Measurements from ENCODE around the gene MYBPC3. TPM values are rescaled to one million over a fixed set of nuclear protein-coding genes. Genes with fewer than 3 reads are reported as not detected.

Gene MYBPC3
- total RNA-seq, 4 donors from 2014 or later: 0.21 to 0.57 TPM; not detected in 2

DNA sequence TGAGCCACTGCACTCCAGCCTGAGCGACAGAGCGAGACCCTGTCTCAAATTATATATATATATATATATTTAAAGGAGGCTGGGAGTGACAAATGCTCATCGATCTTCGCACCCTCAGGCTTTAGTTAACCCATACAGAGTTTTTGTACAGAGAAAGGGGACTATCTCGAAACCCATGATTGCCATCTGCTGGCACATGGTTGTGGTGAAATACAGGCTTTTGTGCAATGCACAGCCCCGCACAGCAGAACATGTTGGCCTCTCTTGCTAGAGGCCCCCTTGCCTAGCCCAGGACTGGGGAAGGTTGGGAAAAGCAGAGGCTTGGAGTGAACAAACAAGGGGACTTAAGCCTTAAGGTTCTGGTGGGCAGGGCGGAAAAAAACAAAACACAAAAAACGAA lies 3.6 kb downstream of the MYBPC3 start:
- Histone ChIP-seq H3K4me3 (no peak overlapping the region), H3K9me3 (no peaks in the 10 kb centered on the region), H3K27ac (no peak overlapping the region), H3K27me3 (no peaks in the 10 kb centered on the region), H3K36me3 (no peaks in the 10 kb centered on the region), H3K4me1 (no peaks in the 10 kb centered on the region)
- TF ChIP-seq POLR2A (IDR thresholded peaks at IDR 0.05) (no peak), EP300 (IDR thresholded peaks at IDR 0.05) (no peak), POLR2AphosphoS5 (IDR thresholded peaks at IDR 0.05) (no peak)
- TF ChIP-seq, protein P1, sequence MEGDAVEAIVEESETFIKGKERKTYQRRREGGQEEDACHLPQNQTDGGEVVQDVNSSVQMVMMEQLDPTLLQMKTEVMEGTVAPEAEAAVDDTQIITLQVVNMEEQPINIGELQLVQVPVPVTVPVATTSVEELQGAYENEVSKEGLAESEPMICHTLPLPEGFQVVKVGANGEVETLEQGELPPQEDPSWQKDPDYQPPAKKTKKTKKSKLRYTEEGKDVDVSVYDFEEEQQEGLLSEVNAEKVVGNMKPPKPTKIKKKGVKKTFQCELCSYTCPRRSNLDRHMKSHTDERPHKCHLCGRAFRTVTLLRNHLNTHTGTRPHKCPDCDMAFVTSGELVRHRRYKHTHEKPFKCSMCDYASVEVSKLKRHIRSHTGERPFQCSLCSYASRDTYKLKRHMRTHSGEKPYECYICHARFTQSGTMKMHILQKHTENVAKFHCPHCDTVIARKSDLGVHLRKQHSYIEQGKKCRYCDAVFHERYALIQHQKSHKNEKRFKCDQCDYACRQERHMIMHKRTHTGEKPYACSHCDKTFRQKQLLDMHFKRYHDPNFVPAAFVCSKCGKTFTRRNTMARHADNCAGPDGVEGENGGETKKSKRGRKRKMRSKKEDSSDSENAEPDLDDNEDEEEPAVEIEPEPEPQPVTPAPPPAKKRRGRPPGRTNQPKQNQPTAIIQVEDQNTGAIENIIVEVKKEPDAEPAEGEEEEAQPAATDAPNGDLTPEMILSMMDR (IDR thresholded peaks at IDR 0.05): no peak
- 75% methylated on average over 5 of the region's 8 CpGs for WGBS
- DNase-seq (ENCODE audit: low spot score in 2 of 2): no peak

DNA sequence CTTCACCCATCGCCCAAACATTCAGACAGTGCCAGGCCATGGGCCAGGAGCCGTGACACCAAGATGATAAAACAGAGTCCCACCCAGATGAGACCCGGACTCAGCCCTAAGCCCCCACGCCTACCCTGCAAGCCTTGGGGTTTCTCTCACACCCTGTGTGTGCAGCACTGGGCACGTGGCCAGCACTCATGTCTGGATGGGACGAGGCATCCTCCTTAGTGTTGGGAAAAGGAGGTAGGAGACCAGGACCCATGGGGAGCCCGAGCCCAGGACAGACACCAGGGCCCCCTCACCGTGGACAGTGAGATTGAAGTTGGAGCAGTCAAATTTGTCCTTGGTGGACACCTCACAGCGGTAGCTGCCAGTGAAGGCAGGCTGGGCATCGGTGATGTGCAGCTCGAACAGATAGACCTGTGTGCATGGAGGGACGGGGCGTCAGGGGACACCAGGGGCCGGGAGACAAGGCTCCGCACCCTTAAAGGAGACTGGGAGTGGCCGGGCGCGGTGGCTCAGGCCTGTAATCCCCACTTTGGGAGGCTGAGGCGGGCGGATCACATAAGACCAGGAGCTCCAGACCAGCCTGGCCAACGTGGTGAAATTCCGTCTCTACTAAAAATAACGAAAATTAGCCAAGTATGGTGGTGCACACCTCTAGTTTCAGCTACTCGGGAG lies 4.2 kb downstream of the MYBPC3 start:
- H3K36me3 ChIP-seq: no peaks in the 10 kb centered on the region
- H3K4me3 ChIP-seq: no peak overlapping the region
- H3K27ac ChIP-seq: no peak overlapping the region
- no peaks in the 10 kb centered on the region for H3K27me3 ChIP-seq
- TF ChIP-seq POLR2AphosphoS5 (IDR thresholded peaks at IDR 0.05) (no peak), POLR2A (IDR thresholded peaks at IDR 0.05) (no peak), EP300 (IDR thresholded peaks at IDR 0.05) (no peak)
- TF ChIP-seq, protein P1 (IDR thresholded peaks at IDR 0.05): no peak
- H3K9me3 ChIP-seq: no peaks in the 10 kb centered on the region
- DNase-seq (ENCODE audit: low spot score in 2 of 2): no peak
- H3K4me1 ChIP-seq: no peaks in the 10 kb centered on the region
- WGBS: 81% methylated on average over 19 of the region's 24 CpGs

- Histone ChIP-seq H3K9me3 (no peaks in the 10 kb centered on the region), H3K4me1 (no peaks in the 10 kb centered on the region), H3K4me3 (no peak overlapping the region), H3K27me3 (no peaks in the 10 kb centered on the region), H3K36me3 (no peaks in the 10 kb centered on the region), H3K27ac (no peak overlapping the region)
- 83% methylated on average over 5 of the region's 5 CpGs for WGBS
- TF ChIP-seq POLR2AphosphoS5 (IDR thresholded peaks at IDR 0.05): no peak
- TF ChIP-seq EP300 (IDR thresholded peaks at IDR 0.05): no peak
- DNase-seq (ENCODE audit: low spot score in 2 of 2): no peak
Observed at GRCh38 chr11:47347137-47347536, 5.4 kb downstream of the MYBPC3 start.

GRCh38 chr11:47345890-47346563 lies 6.5 kb downstream of the MYBPC3 start:
- DNase-seq (ENCODE audit: low spot score in 2 of 2): no peak
- WGBS: 90% methylated on average over 18 of the region's 18 CpGs
- H3K27me3 ChIP-seq: no peaks in the 10 kb centered on the region
- no peak overlapping the region for H3K27ac ChIP-seq
- no peak overlapping the region for H3K4me3 ChIP-seq
- no peaks in the 10 kb centered on the region for H3K36me3 ChIP-seq
- TF ChIP-seq POLR2AphosphoS5 (IDR thresholded peaks at IDR 0.05): no peak
- no peak for TF ChIP-seq POLR2A (IDR thresholded peaks at IDR 0.05)
- TF ChIP-seq EP300 (IDR thresholded peaks at IDR 0.05): no peak
- TF ChIP-seq, protein P1 (IDR thresholded peaks at IDR 0.05): no peak
- no peaks in the 10 kb centered on the region for H3K9me3 ChIP-seq
- H3K4me1 ChIP-seq: no peaks in the 10 kb centered on the region

DNA sequence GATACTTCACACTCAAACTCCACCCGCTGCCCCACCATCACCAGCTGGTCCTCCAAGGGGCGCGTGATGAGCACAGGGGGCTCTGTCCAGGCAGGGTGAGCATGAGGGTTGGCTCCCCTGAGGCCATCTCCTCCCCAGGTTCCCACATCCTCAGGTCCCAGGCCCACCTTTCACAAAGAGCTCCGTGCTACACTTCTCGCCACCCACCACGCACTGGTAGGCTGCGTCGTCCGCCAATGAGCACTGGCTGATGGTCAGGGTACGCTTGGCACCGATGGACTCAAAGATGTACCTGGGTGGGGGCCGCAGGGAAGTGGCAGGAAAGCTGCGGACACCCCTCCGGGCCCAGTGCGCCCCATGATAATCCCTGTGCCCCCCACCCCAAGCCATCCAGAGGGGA lies 9.6 kb downstream of the MYBPC3 start:
- Histone ChIP-seq H3K9me3 (no peaks in the 10 kb centered on the region), H3K36me3 (no peaks in the 10 kb centered on the region), H3K4me1 (no peaks in the 10 kb centered on the region), H3K4me3 (no peak overlapping the region), H3K27me3 (no peaks in the 10 kb centered on the region), H3K27ac (no peak overlapping the region)
- no peak for TF ChIP-seq POLR2AphosphoS5 (IDR thresholded peaks at IDR 0.05)
- no peak for TF ChIP-seq EP300 (IDR thresholded peaks at IDR 0.05)
- TF ChIP-seq, protein P1 (IDR thresholded peaks at IDR 0.05): no peak
- TF ChIP-seq POLR2A (IDR thresholded peaks at IDR 0.05): no peak
- no peak for DNase-seq (ENCODE audit: low spot score in 2 of 2)
- 98% methylated on average over 8 of the region's 15 CpGs for WGBS
